Activated naive CD8-positive, alpha-beta T cell treated with anti-CD3 and anti-CD28 coated beads, Interleukin-2, amount 10 ng/mL, durations not matched to agents 7 days and 5 days (primary cell): ENCODE measurements around the gene LRRC71. TPM values are rescaled to one million over a fixed set of nuclear protein-coding genes. Genes with fewer than 3 reads are reported as not detected.

Experiments used
- ATAC-seq: fragments of 150-1000 bp; cut with Tn5 transposase; one replicate; pipeline ENCODE4 v1.10.0; 2021; ENCODE audit warnings: low read depth, moderate library complexity
- POLR2A ChIA-PET: fragments of 350-600 bp; sonication (Branson Sonifier 250); formaldehyde crosslinking; loops from one replicate; lab custom pipeline; 2021; ENCODE audit warnings: antibody characterized with exemption; lab: Charles Lee
- DNase-seq: peaks from one replicate; pipeline ENCODE4 v3.0.0; 2021
- H3K27ac Mint-ChIP-seq: one replicate; pipeline ENCODE4 v1.8.0; 2022; ENCODE audit warnings: mild to moderate bottlenecking, mixed read lengths
- H3K27me3 Mint-ChIP-seq: one replicate; pipeline ENCODE4 v1.8.0; 2022; ENCODE audit warnings: mild to moderate bottlenecking, moderate library complexity, mixed read lengths
- H3K36me3 Mint-ChIP-seq: one replicate; pipeline ENCODE4 v1.8.0; 2021; ENCODE audit warnings: mild to moderate bottlenecking, mixed read lengths
- H3K4me1 Mint-ChIP-seq: one replicate; pipeline ENCODE4 v1.8.0; 2021; ENCODE audit warnings: mixed read lengths
- H3K4me3 Mint-ChIP-seq: one replicate; pipeline ENCODE4 v1.8.0; 2022; ENCODE audit warnings: mild to moderate bottlenecking, moderate library complexity, mixed read lengths
- H3K9me3 Mint-ChIP-seq: one replicate; pipeline ENCODE4 v1.8.0; 2021; ENCODE audit warnings: mixed read lengths
- total RNA-seq, 2 experiments: library from RNA; stranded (reverse); gene quantifications; one replicate each; pipeline ENCODE4 v1.2.3, GENCODE V29; 2021

LRRC71 gene
- total RNA-seq = not detected

DNA sequence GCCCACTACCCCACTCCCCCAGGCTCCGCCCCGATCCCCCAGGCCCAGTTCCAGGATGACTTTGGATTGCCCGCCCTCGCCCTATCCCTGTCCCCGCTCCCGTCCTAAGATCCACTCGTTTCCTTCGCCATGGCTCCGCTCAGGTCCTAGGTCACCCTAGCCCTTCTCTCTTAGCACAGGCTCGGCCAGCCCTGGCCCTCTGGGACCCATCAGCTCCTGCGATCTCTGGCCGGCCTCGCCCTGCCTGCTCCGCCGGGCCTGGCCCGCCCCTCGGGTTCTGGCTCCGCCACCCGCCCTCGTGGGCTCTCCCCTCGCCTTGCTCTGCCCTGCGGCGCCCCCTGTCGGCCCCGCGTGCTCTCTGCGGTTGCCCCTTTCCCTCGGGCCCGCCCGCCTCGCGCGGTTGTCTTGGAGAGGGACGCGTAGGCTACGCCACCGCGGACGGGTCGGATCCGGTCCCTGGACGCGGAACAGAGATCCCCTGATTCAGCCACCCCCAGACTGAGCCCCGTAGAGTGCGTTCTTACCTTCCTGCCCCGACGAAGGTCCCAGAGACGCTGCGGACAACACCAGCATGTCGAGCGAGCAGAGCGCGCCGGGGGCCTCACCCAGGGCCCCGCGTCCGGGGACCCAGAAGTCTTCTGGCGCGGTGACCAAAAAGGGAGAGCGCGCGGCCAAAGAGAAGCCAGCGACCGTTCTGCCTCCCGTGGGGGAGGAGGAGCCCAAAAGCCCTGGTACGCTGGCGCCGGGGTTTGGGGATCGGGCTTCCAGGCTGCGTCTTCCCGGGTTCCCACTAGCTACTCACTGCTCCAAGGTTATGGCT is at the start of gene LRRC71:
TSS of gene LRRC71 (plus strand) at position 400 of the 820 bp plus-strand sequence. CDS start at position 572, 172 bp downstream.
- no peaks in the 10 kb centered on the region for H3K36me3 Mint-ChIP-seq
- POLR2A ChIA-PET = interaction anchor here (0.5 kb wide), 1 partner anchor 28 kb away, joined by 4 read pairs; no protein-coding TSS in a partner anchor
- no peak within 1 kb of the TSS for H3K27ac Mint-ChIP-seq
- H3K27me3 Mint-ChIP-seq = peaks cover 81% of the 10 kb centered on the region
- H3K9me3 Mint-ChIP-seq = no peaks in the 10 kb centered on the region
- H3K4me3 Mint-ChIP-seq = no peak within 1 kb of the TSS
- peaks cover 3% of the 10 kb centered on the region for H3K4me1 Mint-ChIP-seq
- DNase-seq = peak; percentile 88
- peak; percentile 86 for ATAC-seq

DNA sequence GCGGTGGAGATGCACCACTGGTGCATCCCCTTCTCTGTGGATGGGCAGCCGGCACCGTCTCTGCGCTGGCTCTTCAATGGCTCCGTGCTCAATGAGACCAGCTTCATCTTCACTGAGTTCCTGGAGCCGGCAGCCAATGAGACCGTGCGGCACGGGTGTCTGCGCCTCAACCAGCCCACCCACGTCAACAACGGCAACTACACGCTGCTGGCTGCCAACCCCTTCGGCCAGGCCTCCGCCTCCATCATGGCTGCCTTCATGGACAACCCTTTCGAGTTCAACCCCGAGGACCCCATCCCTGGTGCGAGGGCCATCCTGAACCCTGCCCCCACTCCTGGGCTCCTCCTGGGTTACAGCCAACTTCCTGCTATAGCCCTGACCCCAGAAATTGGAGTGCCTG is 46.8 kb upstream of the LRRC71 start:
- H3K27me3 Mint-ChIP-seq = peaks cover 11% of the 10 kb centered on the region
- peaks cover 2% of the 10 kb centered on the region for H3K4me1 Mint-ChIP-seq
- H3K4me3 Mint-ChIP-seq = no peak overlapping the region
- H3K27ac Mint-ChIP-seq = no peak overlapping the region
- H3K36me3 Mint-ChIP-seq = peaks cover 3% of the 10 kb centered on the region
- DNase-seq (no peak), ATAC-seq (no peak)
- H3K9me3 Mint-ChIP-seq = no peaks in the 10 kb centered on the region
- POLR2A ChIA-PET = no interaction called here

DNA sequence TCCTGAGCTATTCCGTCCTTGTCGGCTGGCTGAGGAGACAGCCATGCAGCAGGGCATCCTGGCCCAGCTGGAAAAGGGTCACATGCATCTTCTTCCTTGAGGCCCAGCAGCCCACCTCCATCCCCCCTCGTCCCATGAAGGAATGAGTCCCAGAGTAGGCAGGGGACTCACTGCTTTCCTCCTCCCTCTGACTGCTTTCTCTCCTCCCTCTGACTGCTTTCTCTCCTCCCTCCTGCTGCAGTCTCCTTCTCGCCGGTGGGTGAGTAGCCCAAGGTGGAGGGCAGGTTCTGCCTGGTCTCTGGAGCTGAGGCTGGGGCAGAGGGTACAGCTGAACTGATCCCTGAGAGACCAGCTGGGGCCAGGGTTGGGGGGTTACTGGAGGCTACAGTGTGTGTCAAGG is 46.3 kb upstream of the LRRC71 start:
- DNase-seq = no peak
- no peaks in the 10 kb centered on the region for H3K9me3 Mint-ChIP-seq
- no peak for ATAC-seq
- H3K27ac Mint-ChIP-seq = no peak overlapping the region
- peaks cover 2% of the 10 kb centered on the region for H3K4me1 Mint-ChIP-seq
- POLR2A ChIA-PET = interaction anchor here (1.3 kb wide), 1 partner anchor 12 kb away, joined by 3 read pairs; no protein-coding TSS in a partner anchor
- H3K36me3 Mint-ChIP-seq = peaks cover 3% of the 10 kb centered on the region
- no peak overlapping the region for H3K4me3 Mint-ChIP-seq
- H3K27me3 Mint-ChIP-seq = peaks cover 11% of the 10 kb centered on the region

DNA sequence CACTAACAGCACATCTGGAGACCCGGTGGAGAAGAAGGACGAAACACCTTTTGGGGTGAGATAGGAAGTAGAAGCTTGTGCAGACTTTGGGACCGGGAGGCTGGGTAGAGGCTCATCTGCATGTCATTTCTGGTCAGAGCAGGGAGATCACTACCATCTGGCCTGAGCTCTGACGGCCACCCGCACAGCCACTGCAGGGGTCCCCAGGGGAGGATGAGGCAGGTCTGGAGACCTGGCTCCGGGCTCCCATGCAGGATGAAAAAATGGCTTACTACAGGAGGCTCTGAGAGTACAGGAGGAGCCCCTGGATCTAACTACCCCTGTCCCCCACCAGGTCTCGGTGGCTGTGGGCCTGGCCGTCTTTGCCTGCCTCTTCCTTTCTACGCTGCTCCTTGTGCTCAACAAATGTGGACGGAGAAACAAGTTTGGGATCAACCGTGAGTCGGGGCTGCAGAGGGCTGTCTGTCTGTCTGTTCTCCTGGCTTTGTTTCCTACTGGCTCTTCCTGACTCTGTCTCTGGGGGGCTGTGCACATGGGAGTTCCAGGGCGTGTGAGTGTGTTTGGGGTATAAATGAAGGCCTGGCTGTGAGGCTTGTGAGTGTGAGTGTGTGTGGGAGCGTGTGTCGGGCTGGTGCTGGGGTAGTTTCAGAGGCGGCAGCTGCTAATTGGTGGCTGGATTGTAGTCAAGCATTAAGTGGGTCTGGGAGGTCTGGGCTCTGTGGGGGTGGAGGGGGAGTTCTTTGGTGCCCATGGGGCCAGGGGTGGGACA is 45.7 kb upstream of the LRRC71 start:
- peaks cover 11% of the 10 kb centered on the region for H3K27me3 Mint-ChIP-seq
- no peak overlapping the region for H3K4me3 Mint-ChIP-seq
- peaks cover 3% of the 10 kb centered on the region for H3K36me3 Mint-ChIP-seq
- peaks cover 2% of the 10 kb centered on the region for H3K4me1 Mint-ChIP-seq
- no peak overlapping the region for H3K27ac Mint-ChIP-seq
- no peak for ATAC-seq
- no peak for DNase-seq
- no peaks in the 10 kb centered on the region for H3K9me3 Mint-ChIP-seq
- POLR2A ChIA-PET = interaction anchor here (1.3 kb wide), 1 partner anchor 12 kb away, joined by 3 read pairs; no protein-coding TSS in a partner anchor

DNA sequence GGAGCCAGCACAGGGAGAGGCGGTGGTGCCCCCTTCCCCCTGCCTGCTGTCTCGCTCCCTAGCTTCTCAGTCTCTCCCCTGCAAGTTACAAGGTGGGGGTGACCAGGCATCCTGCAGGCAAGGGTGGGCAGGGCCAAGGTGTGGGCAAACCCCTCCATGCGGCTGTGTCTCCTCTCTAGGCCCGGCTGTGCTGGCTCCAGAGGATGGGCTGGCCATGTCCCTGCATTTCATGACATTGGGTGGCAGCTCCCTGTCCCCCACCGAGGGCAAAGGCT is 45.2 kb upstream of the LRRC71 start:
- peaks cover 11% of the 10 kb centered on the region for H3K27me3 Mint-ChIP-seq
- ATAC-seq (no peak), DNase-seq (no peak)
- no peak overlapping the region for H3K4me3 Mint-ChIP-seq
- POLR2A ChIA-PET = interaction anchor here (1.3 kb wide), 1 partner anchor 13 kb away, joined by 3 read pairs; no protein-coding TSS in a partner anchor
- no peak overlapping the region for H3K27ac Mint-ChIP-seq
- no peaks in the 10 kb centered on the region for H3K9me3 Mint-ChIP-seq
- peaks cover 3% of the 10 kb centered on the region for H3K36me3 Mint-ChIP-seq
- H3K4me1 Mint-ChIP-seq = no peaks in the 10 kb centered on the region

DNA sequence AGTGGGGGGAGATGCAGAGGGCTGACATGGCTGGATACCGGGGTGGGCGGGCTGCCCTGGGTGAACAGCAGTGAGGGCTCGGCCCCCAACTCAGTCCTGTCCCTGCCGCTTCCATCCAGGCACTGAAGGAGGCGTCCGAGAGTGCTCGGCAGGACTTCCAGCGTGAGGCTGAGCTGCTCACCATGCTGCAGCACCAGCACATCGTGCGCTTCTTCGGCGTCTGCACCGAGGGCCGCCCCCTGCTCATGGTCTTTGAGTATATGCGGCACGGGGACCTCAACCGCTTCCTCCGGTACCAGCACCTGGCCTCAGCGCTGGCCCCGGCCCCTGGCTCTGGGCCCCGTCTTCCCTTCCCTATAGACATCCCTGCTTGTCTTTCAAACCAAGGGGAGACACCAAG is 44.2 kb upstream of the LRRC71 start:
- H3K27me3 Mint-ChIP-seq = peaks cover 11% of the 10 kb centered on the region
- H3K4me1 Mint-ChIP-seq = no peaks in the 10 kb centered on the region
- H3K36me3 Mint-ChIP-seq = peaks cover 3% of the 10 kb centered on the region
- DNase-seq = no peak
- ATAC-seq = no peak
- POLR2A ChIA-PET = no interaction called here
- H3K27ac Mint-ChIP-seq = no peak overlapping the region
- H3K4me3 Mint-ChIP-seq = no peak overlapping the region
- no peaks in the 10 kb centered on the region for H3K9me3 Mint-ChIP-seq

DNA sequence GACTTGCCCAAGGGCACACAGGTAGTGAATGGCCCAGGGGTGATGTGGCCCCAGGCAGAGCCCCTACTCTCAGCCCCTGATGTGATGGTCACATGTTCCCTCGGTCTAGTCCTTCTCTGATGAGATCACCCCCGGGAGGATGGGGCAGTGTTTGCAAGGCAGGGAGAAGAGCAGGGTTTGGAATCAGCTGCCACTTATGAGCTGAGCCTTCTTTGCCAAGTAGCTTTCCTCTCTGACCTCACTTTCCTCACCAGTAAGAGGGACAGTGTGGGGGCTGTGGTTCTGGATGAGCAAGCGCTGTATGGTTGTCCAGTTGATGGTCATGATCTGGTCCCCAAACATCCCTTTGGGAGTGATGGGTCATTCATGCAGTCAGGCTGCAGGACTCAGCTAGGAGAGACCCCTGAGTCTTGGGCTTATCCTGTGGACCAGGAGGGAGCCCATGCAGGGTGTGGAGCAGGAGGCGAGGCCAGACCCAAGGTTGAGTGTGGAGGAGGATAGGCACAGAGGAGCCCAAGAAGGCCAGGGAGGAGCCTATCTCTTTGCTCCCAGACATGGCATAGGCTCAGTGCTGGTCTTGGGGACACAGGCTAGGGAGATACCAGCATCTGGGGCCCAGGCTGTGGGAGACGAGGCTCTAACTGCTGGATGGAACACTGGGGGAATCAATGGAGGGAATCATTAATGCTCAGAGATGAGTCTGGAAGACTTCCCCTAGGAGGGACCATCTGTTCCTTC is 42.8 kb upstream of the LRRC71 start:
- no peak overlapping the region for H3K27ac Mint-ChIP-seq

DNA sequence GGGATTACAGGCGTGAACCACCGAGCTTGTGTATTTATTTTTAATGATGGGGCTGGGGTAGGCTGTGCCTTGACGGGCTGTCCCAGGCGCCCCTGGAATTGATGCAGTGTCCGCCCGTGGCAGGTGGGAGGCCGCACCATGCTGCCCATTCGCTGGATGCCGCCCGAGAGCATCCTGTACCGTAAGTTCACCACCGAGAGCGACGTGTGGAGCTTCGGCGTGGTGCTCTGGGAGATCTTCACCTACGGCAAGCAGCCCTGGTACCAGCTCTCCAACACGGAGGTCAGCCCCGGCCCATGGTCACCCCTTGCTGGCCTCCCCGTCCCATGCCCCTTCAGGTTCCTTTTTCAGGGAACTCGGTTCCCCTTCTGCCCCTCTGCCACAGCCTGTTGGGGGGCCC is 40.6 kb upstream of the LRRC71 start:
- no peak overlapping the region for H3K27ac Mint-ChIP-seq
- no peak for ATAC-seq
- H3K27me3 Mint-ChIP-seq = peaks cover 7% of the 10 kb centered on the region

More for the DNA sequence above, 42.8 kb upstream of the LRRC71 start:
- POLR2A ChIA-PET = no interaction called here
- Mint-ChIP-seq H3K27me3 (peaks cover 11% of the 10 kb centered on the region), H3K4me1 (no peaks in the 10 kb centered on the region), H3K36me3 (peaks cover 3% of the 10 kb centered on the region), H3K9me3 (no peaks in the 10 kb centered on the region), H3K4me3 (no peak overlapping the region)
- no peak for DNase-seq
- ATAC-seq = no peak

DNA sequence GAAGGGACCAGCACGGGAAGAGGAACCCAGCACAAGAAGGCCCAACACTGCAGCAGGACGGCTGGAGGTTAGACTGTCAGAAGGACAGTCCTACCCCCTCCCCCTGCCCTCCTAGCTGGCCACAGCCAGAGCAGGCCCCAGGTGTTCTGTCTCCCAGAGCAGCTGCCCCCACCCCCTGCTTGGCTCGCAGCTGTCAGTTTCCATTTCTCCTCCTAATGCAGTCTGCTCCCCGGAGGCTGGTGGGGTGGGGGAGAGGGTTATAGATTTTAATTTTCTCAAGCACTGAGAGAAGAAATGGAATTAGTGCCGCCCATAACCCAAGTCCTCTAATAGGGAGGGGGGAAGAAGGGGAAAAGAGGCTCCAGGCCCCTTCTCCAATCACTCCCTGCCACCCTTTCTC is 40.0 kb upstream of the LRRC71 start:
- no peaks in the 10 kb centered on the region for H3K4me1 Mint-ChIP-seq
- peaks cover 1% of the 10 kb centered on the region for H3K36me3 Mint-ChIP-seq
- POLR2A ChIA-PET = no interaction called here
- no peak overlapping the region for H3K4me3 Mint-ChIP-seq
- H3K27me3 Mint-ChIP-seq = peaks cover 6% of the 10 kb centered on the region
- ATAC-seq = no peak
- DNase-seq = no peak
- H3K27ac Mint-ChIP-seq = no peak overlapping the region
- H3K9me3 Mint-ChIP-seq = no peaks in the 10 kb centered on the region

More for the DNA sequence above, 40.6 kb upstream of the LRRC71 start:
- H3K4me1 Mint-ChIP-seq = no peaks in the 10 kb centered on the region
- POLR2A ChIA-PET = no interaction called here
- H3K9me3 Mint-ChIP-seq = no peaks in the 10 kb centered on the region
- peaks cover 3% of the 10 kb centered on the region for H3K36me3 Mint-ChIP-seq
- no peak for DNase-seq
- H3K4me3 Mint-ChIP-seq = no peak overlapping the region

DNA sequence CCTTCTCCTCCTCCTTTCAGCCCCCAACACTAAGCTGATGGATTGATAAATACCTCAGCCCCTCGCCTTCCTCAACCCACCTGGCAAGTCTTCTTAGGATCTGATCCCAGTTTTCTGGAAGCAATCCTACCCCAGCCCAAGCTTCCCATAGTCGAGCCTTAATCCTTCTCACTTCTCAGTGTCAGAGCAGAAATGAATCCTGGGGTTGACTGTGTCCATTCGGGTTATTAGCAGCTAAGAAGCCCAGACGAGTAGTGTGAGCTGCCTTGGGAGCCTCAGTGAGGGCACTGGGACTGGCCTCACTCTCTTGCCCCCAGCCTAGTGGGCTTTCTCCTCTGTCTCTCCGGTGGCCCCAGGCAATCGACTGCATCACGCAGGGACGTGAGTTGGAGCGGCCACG is 39.3 kb upstream of the LRRC71 start:
- Mint-ChIP-seq H3K4me1 (no peaks in the 10 kb centered on the region), H3K4me3 (no peak overlapping the region), H3K9me3 (no peaks in the 10 kb centered on the region), H3K36me3 (peaks cover 1% of the 10 kb centered on the region), H3K27ac (no peak overlapping the region), H3K27me3 (peaks cover 6% of the 10 kb centered on the region)
- POLR2A ChIA-PET = no interaction called here
- DNase-seq (no peak), ATAC-seq (no peak)

DNA sequence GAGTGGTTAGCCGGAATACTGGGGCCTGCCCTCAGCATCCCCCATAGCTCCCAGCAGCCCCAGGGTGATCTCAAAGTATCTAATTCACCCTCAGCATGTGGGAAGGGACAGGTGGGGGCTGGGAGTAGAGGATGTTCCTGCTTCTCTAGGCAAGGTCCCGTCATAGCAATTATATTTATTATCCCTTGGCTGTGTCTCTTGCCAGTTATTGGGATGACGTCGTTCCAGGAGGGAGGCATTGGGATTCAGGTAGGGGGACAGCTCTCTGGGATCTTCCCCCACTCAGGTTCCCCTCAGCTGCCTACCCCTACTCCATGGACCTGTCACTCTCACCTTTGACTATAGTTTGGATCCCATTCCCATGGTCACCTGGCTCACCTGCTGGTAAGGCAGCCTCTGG is 38.8 kb upstream of the LRRC71 start:
- Mint-ChIP-seq H3K9me3 (no peaks in the 10 kb centered on the region), H3K36me3 (no peaks in the 10 kb centered on the region), H3K27ac (no peak overlapping the region), H3K27me3 (peaks cover 6% of the 10 kb centered on the region), H3K4me1 (no peaks in the 10 kb centered on the region), H3K4me3 (no peak overlapping the region)
- POLR2A ChIA-PET = no interaction called here
- no peak for DNase-seq
- no peak for ATAC-seq

DNA sequence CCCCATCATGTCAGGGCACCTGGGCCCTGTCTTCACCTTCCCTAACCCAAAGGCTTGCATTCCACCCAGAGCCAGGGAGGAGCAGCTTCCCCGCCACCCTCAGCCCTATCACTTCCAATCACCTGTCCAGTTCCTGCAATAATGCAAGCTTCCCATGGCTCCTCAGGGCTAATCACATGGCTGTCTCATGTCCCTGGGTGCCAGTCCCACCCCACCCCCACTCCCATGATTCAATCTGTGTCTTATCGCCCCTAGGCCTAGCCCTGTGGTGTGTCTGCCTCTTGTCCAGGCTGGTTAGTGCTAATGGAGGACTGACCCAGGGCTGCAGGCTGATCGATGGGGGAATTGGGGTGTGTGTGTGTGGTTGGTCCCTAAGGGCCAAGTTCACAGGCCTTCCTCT is 37.9 kb upstream of the LRRC71 start:
- no peak for ATAC-seq
- POLR2A ChIA-PET = no interaction called here
- no peak for DNase-seq
- H3K4me3 Mint-ChIP-seq = no peak overlapping the region
- H3K36me3 Mint-ChIP-seq = no peaks in the 10 kb centered on the region
- no peak overlapping the region for H3K27ac Mint-ChIP-seq
- peaks cover 8% of the 10 kb centered on the region for H3K27me3 Mint-ChIP-seq
- H3K4me1 Mint-ChIP-seq = no peaks in the 10 kb centered on the region
- no peaks in the 10 kb centered on the region for H3K9me3 Mint-ChIP-seq

DNA sequence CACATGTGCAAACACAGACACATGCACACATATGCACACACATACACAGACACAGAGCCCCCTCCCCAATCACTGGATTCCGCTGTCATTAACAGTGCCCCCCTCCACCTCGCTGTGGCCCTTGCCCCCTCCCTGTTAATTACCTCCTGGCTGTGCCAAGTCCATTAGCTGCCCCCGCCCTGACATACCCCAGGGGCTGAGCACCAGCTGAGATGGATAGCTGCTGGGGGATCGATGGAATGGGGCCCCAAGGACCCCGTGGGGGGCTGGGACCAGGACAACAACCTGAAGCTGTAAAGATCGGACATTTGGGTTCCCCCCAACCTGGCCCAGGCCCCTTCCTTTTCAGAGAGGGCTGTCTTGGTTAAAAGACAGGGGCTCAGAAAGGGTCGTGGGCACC is 36.5 kb upstream of the LRRC71 start:
- DNase-seq = no peak
- peaks cover 5% of the 10 kb centered on the region for H3K27me3 Mint-ChIP-seq
- H3K36me3 Mint-ChIP-seq = no peaks in the 10 kb centered on the region
- no peaks in the 10 kb centered on the region for H3K4me1 Mint-ChIP-seq
- no peak overlapping the region for H3K4me3 Mint-ChIP-seq
- POLR2A ChIA-PET = no interaction called here
- no peak overlapping the region for H3K27ac Mint-ChIP-seq
- ATAC-seq = no peak
- no peaks in the 10 kb centered on the region for H3K9me3 Mint-ChIP-seq
